HCT116 (cell line): Measurements from ENCODE around the gene TBXT. TPM values are rescaled to one million over a fixed set of nuclear protein-coding genes. Genes with fewer than 3 reads are reported as not detected.

ENCODE experiments used
- ATAC-seq: fragments of 200-7000 bp; cut with Tn5 transposase; 2 replicates; pipeline ENCODE4 v1.9.1; 2020; ENCODE audit warnings: mild to moderate bottlenecking, moderate library complexity
- BruUV-seq: library from RNA; stranded (reverse); fragments of 400-500 nt; replicated peaks from 2 replicates; lab custom pipeline; 2021; lab: Mats Ljungman, UMichigan
- CTCF ChIA-PET: fragments of 300-600 bp; sonication (Branson Sonifier 250); formaldehyde crosslinking; loops from one replicate; lab custom pipeline; 2021; ENCODE audit warnings: antibody characterized with exemption; lab: Charles Lee
- POLR2A ChIA-PET: fragments of 300-600, 350-600 bp; sonication (Branson Sonifier 250); formaldehyde crosslinking; loops from one replicate; lab custom pipeline; 2021; ENCODE audit warnings: antibody characterized with exemption; lab: Charles Lee
- RAD21 ChIA-PET, 2 experiments: fragments of 300-600 bp; sonication (Branson Sonifier 250); formaldehyde crosslinking; loops; one replicate each; lab custom pipeline; 2023; ENCODE audit warnings: low total read pairs in 2 of 2; ENCODE audit not compliant: uncharacterized antibody in 2 of 2, unreplicated experiment in 2 of 2, low non-redundant PET in 1 of 2; lab: Charles Lee
- DNase-seq: peaks from one replicate; pipeline ENCODE4 v3.0.0-alpha.2; 2010; ENCODE audit warnings: low read depth, low spot score
- H2AFZ ChIP-seq: fragments of 200-600 bp; shearing (Covaris generic), sonication (generic); 2 replicates; pipeline ENCODE4 v1.6.1; 2017; ENCODE audit warnings: low read depth, mixed run types, mixed read lengths, antibody characterized with exemption, low read length; ENCODE audit not compliant: poor library complexity, severe bottlenecking
- H3K27ac ChIP-seq: 2 replicates; pipeline ENCODE4 v1.5.1; 2012; ENCODE audit warnings: low read depth, low read length
- H3K27me3 ChIP-seq: fragments of 200-600 bp; sonication (generic); 2 replicates; pipeline ENCODE4 v1.6.1; 2016; ENCODE audit warnings: mixed run types, low read length, mixed read lengths; ENCODE audit not compliant: insufficient read depth
- H3K36me3 ChIP-seq, 2 experiments: fragments of 200-500 bp in 1 of 2; fragments of 200-600 bp in 1 of 2; sonication (Bioruptor generic) in 1 of 2; sonication (generic) in 1 of 2; 2 replicates each; pipeline versions ENCODE4 v1.5.1 to v1.6.1; 2014 to 2016; ENCODE audit warnings: low read length in 2 of 2, inconsistent platforms in 1 of 2, mixed read lengths in 1 of 2, mixed run types in 1 of 2; ENCODE audit not compliant: insufficient read depth in 2 of 2, control insufficient read depth in 1 of 2
- H3K4me1 ChIP-seq, 2 experiments: fragments of 200-600 bp in 1 of 2; sonication (generic) in 1 of 2; 2 replicates each; pipeline versions ENCODE4 v1.5.1 to v1.6.1; 2012 to 2017; ENCODE audit warnings: low read length in 2 of 2, inconsistent platforms in 1 of 2, mild to moderate bottlenecking in 1 of 2, mixed read lengths in 1 of 2, mixed run types in 1 of 2, moderate library complexity in 1 of 2; ENCODE audit not compliant: insufficient read depth in 2 of 2, control insufficient read depth in 1 of 2
- H3K4me2 ChIP-seq: fragments of 200-600 bp; sonication (generic); 2 replicates; pipeline ENCODE4 v1.6.1; 2017; ENCODE audit warnings: mixed run types, low read length, mixed read lengths
- H3K4me3 ChIP-seq, 2 experiments: fragments of 200-600 bp in 1 of 2; sonication (generic) in 1 of 2; replicated peaks in 1 of 2; 2 replicates each; pipeline ENCODE4 v1.5.1; 2011 to 2016; ENCODE audit warnings: low read length in 2 of 2, control low read depth in 1 of 2, low read depth in 1 of 2, mild to moderate bottlenecking in 1 of 2, mixed read lengths in 1 of 2, mixed run types in 1 of 2
- H3K79me2 ChIP-seq: fragments of 200-600 bp; sonication (generic); 2 replicates; pipeline ENCODE4 v1.6.1; 2017; ENCODE audit warnings: mild to moderate bottlenecking, mixed run types, low read length, moderate library complexity, mixed read lengths; ENCODE audit not compliant: insufficient read depth
- H3K9ac ChIP-seq: fragments of 200-600 bp; sonication (generic); 2 replicates; pipeline ENCODE4 v1.6.1; 2016; ENCODE audit warnings: low read length, mixed read lengths
- H3K9me2 ChIP-seq: fragments of 200-600 bp; sonication (generic), shearing (Covaris generic); 2 replicates; pipeline ENCODE4 v1.6.1; 2017; ENCODE audit warnings: mixed run types, mild to moderate bottlenecking, moderate library complexity; ENCODE audit not compliant: insufficient read depth
- H3K9me3 ChIP-seq, 2 experiments: fragments of 200-500 bp in 1 of 2; fragments of 200-600 bp in 1 of 2; sonication (Bioruptor generic) in 1 of 2; sonication (generic) in 1 of 2; 2 replicates each; pipeline ENCODE4 v1.6.1; 2014 to 2017; ENCODE audit warnings: low read length in 2 of 2, mixed read lengths in 2 of 2, inconsistent platforms in 1 of 2, low read depth in 1 of 2, mild to moderate bottlenecking in 1 of 2, mixed run types in 1 of 2, moderate library complexity in 1 of 2; ENCODE audit not compliant: control insufficient read depth in 1 of 2, insufficient read depth in 1 of 2
- H4K20me1 ChIP-seq: fragments of 200-600 bp; sonication (generic), shearing (Covaris generic); 2 replicates; pipeline ENCODE4 v1.6.1; 2017; ENCODE audit warnings: mixed run types, mild to moderate bottlenecking, moderate library complexity; ENCODE audit not compliant: insufficient read depth
- POLR2A ChIP-seq: IDR thresholded peaks from 2 replicates; pipeline ENCODE4 v1.7.0; 2011; ENCODE audit warnings: borderline replicate concordance; ENCODE audit not compliant: insufficient read depth, insufficient read length; ENCODE audit errors: extremely low read depth
- SIN3A ChIP-seq: IDR thresholded peaks from 2 replicates; pipeline ENCODE4 v1.6.1; 2012; ENCODE audit warnings: low read depth
- SP1 ChIP-seq: IDR thresholded peaks from 2 replicates; pipeline ENCODE4 v1.6.1; 2012; ENCODE audit warnings: low read depth
- TCF7L2 ChIP-seq: IDR thresholded peaks from 2 replicates; pipeline ENCODE4 v1.7.0; 2011; ENCODE audit warnings: borderline replicate concordance, inconsistent platforms; ENCODE audit not compliant: insufficient read depth, insufficient read length; ENCODE audit errors: extremely low read depth
- ZFX ChIP-seq: fragments of 450-650 bp; IDR thresholded peaks from 2 replicates; pipeline ENCODE4 v1.6.1; 2017
- intact Hi-C: fragments of 100-400 bp; cut with micrococcal nuclease; formaldehyde crosslinking; loops from 2 replicates; pipeline ENCODE4 v1.10.0; 2022
- total RNA-seq: library from RNA; stranded (reverse); gene quantifications from one replicate; pipeline ENCODE4 v1.2.1, GENCODE V29; 2021; ENCODE audit not compliant: unreplicated experiment
- TF ChIP-seq, protein P1 (sequence below): IDR thresholded peaks from 2 replicates; pipeline ENCODE4 v1.6.1; 2012; ENCODE audit warnings: low read depth
- TF ChIP-seq, protein P2 (sequence below): IDR thresholded peaks from 2 replicates; pipeline ENCODE4 v1.6.1; 2012
- TF ChIP-seq, protein P3 (sequence below), 3 experiments: fragments of 200-600 bp in 1 of 3; sonication (generic) in 1 of 3; IDR thresholded peaks in 2 of 3; conservative IDR thresholded peaks in 1 of 3; 2 replicates each; pipeline ENCODE4 v1.5.1; 2012 to 2017; ENCODE audit warnings: low read depth in 2 of 3, low read length in 2 of 3, antibody characterized with exemption in 1 of 3, borderline replicate concordance in 1 of 3, control low read depth in 1 of 3, mild to moderate bottlenecking in 1 of 3, mixed read lengths in 1 of 3, mixed run types in 1 of 3, moderate library complexity in 1 of 3; ENCODE audit not compliant: insufficient read depth in 1 of 3

Gene TBXT
- total RNA-seq, 1 experiment from 2014 or later, result not detected

GRCh38 chr6:166173281-166173951 lies 5.8 kb upstream of the TBXT start:
- Histone ChIP-seq H3K4me2 (peak overlapping the region; percentile 34), H3K4me1 (peaks cover 0 to 9% of the 10 kb centered on the region in 2 experiments; a peak in 2 of 4 replicates), H3K9me2 (no peaks in the 10 kb centered on the region), H3K79me2 (no peaks in the 10 kb centered on the region), H3K27ac (no peak overlapping the region), H3K9ac (no peak overlapping the region), H3K36me3 (no peaks in the 10 kb centered on the region), H3K27me3 (no peaks in the 10 kb centered on the region), H3K9me3 (no peaks in the 10 kb centered on the region), H2AFZ (no peak overlapping the region), H4K20me1 (no peaks in the 10 kb centered on the region), H3K4me3 (no peak overlapping the region)
- ATAC-seq, result peak; percentile 93
- peak; percentile 13 for DNase-seq
- BruUV-seq, result no TSS peak
- no peak for TF ChIP-seq POLR2A
- TF ChIP-seq SP1, result no peak
- TF ChIP-seq ZFX, result no peak
- no peak for TF ChIP-seq SIN3A
- TF ChIP-seq, protein P1, sequence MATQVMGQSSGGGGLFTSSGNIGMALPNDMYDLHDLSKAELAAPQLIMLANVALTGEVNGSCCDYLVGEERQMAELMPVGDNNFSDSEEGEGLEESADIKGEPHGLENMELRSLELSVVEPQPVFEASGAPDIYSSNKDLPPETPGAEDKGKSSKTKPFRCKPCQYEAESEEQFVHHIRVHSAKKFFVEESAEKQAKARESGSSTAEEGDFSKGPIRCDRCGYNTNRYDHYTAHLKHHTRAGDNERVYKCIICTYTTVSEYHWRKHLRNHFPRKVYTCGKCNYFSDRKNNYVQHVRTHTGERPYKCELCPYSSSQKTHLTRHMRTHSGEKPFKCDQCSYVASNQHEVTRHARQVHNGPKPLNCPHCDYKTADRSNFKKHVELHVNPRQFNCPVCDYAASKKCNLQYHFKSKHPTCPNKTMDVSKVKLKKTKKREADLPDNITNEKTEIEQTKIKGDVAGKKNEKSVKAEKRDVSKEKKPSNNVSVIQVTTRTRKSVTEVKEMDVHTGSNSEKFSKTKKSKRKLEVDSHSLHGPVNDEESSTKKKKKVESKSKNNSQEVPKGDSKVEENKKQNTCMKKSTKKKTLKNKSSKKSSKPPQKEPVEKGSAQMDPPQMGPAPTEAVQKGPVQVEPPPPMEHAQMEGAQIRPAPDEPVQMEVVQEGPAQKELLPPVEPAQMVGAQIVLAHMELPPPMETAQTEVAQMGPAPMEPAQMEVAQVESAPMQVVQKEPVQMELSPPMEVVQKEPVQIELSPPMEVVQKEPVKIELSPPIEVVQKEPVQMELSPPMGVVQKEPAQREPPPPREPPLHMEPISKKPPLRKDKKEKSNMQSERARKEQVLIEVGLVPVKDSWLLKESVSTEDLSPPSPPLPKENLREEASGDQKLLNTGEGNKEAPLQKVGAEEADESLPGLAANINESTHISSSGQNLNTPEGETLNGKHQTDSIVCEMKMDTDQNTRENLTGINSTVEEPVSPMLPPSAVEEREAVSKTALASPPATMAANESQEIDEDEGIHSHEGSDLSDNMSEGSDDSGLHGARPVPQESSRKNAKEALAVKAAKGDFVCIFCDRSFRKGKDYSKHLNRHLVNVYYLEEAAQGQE, result no peak
- no peak for TF ChIP-seq TCF7L2
- TF ChIP-seq, protein P2, sequence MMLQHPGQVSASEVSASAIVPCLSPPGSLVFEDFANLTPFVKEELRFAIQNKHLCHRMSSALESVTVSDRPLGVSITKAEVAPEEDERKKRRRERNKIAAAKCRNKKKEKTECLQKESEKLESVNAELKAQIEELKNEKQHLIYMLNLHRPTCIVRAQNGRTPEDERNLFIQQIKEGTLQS, result no peak
- TF ChIP-seq, protein P3, sequence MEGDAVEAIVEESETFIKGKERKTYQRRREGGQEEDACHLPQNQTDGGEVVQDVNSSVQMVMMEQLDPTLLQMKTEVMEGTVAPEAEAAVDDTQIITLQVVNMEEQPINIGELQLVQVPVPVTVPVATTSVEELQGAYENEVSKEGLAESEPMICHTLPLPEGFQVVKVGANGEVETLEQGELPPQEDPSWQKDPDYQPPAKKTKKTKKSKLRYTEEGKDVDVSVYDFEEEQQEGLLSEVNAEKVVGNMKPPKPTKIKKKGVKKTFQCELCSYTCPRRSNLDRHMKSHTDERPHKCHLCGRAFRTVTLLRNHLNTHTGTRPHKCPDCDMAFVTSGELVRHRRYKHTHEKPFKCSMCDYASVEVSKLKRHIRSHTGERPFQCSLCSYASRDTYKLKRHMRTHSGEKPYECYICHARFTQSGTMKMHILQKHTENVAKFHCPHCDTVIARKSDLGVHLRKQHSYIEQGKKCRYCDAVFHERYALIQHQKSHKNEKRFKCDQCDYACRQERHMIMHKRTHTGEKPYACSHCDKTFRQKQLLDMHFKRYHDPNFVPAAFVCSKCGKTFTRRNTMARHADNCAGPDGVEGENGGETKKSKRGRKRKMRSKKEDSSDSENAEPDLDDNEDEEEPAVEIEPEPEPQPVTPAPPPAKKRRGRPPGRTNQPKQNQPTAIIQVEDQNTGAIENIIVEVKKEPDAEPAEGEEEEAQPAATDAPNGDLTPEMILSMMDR (IDR thresholded peaks at IDR 0.05 in 2 of 3, conservative IDR thresholded peaks at IDR 0.05 in 1 of 3; ENCODE audit: borderline replicate concordance in 1 of 3, insufficient read depth in 1 of 3, low read depth in 2 of 3, low read length in 2 of 3), result no peak
- CTCF ChIA-PET, result no interaction called here
- intact Hi-C loops, result no loop called here
- POLR2A ChIA-PET, result no interaction called here
- RAD21 ChIA-PET, result interaction anchor here in 1 of 2 experiments (0.6 kb wide), 1 partner anchor 12 kb away, joined by 4 read pairs; no protein-coding TSS in a partner anchor
